ENCODE measurements around the gene HIC2. TPM values are rescaled to one million over a fixed set of nuclear protein-coding genes. Genes with fewer than 3 reads are reported as not detected.
"Not testable (repeated sequence)": the region's sequence is repeated elsewhere in the genome, so short reads cannot be mapped to it uniquely, and the experiment has no call there.

Gene HIC2
- polyA plus RNA-seq, 1 experiment: 0.54 TPM

DNA sequence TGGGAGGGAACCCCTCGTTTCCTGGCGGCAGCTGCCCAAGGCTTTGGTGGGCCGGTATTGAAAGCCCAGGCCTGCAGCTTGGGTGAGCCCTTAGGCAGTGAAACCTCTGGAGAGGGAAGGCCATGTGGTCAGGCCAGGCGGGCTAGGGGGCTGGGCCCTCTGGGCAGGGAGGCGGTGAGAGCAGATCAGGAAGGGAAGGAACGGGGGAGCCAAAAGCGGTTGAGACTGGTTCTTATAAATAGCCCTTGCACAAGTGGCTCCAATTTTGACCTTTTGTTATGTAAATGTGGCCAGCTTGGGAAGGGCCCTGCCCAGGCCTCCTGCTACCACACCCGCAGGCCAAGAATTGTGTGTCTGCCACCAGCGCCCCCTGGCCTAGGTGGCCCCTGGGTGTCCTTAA, 25.0 kb downstream of the HIC2 start:
- H3K27me3 ChIP-seq (ENCODE audit: control insufficient read depth, insufficient read depth, low read length); H3K4me3 ChIP-seq (ENCODE audit: low read depth, low read length); POLR2A ChIA-PET; DNase-seq (ENCODE audit: low read depth); CTCF ChIA-PET; H3K36me3 ChIP-seq (ENCODE audit: control insufficient read depth, insufficient read depth, low read length): not testable (repeated sequence)

DNA sequence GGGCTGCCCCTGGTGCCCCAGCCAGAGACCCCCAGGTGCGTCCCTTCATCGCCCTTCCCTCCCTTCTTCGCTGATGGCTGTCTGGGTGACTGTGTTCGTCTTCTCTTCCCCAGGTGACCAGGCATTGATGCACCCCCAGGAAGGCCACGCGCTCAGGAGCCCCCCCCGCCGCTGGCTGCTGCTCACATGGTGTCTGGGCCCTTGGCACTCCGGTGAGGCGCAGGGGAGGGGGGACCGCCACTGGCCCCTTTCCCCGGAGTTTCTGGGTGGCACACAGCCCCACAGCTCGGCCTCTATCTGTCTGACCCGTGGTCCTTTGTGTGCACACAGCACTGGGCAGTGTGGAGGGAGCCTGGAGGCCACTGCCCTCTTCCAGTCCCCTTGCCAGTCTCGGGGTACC, 25.5 kb downstream of the HIC2 start:
- DNase-seq (ENCODE audit: low read depth); H3K27me3 ChIP-seq (ENCODE audit: control insufficient read depth, insufficient read depth, low read length); CTCF ChIA-PET; H3K36me3 ChIP-seq (ENCODE audit: control insufficient read depth, insufficient read depth, low read length); H3K4me3 ChIP-seq (ENCODE audit: low read depth, low read length); POLR2A ChIA-PET: not testable (repeated sequence)

DNA sequence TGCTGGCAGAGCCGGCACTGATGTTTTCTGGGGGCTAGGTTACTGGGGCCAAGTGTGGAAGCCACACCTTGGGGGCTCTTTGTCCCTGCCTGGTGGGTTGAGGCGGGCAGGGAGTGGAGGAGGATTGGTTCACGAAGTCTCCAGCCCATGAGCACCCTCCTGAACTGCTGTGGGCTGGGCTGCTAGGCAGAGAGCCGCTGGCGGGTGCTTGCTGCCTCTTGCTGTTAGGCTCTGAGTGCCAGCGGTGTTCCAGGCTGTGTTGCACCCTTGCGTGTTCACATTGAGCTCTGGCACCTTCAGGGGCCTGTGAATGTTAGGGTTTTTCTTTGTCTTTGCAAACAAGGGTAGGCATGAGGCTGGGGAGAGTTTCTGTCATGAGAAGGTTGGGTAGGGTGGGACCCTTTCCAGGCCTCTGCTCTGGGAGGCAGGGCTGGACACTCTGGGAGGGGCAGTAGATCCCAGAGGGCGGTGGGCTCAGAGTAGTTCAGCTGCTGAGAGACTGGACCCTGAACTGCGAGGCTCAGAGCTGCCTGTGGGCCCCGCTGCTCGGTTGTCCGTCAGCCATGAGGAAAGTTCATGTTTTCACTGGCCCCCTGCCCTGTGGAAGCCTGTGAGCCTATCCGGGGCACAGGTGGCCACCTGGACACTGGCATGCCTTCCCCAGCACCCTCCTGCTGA, 26.0 kb downstream of the HIC2 start:
- TF ChIP-seq CTCF (IDR thresholded peaks at IDR 0.05; ENCODE audit: insufficient read depth, low read depth, low read length): no peak
- ChIA-PET CTCF (no interaction called here), POLR2A (no interaction called here)
- Histone ChIP-seq H3K4me3 (ENCODE audit: low read depth, low read length) (no peak overlapping the region), H3K27me3 (ENCODE audit: control insufficient read depth, insufficient read depth, low read length) (no peaks in the 10 kb centered on the region), H3K36me3 (ENCODE audit: control insufficient read depth, insufficient read depth, low read length) (peaks cover 7% of the 10 kb centered on the region; the same call in 1 of the 2 replicates)
- no peak for DNase-seq (ENCODE audit: low read depth)

GRCh38 chr22:21443735-21444421, 26.7 kb downstream of the HIC2 start:
- no peak overlapping the region for H3K4me3 ChIP-seq (ENCODE audit: low read depth, low read length)
- TF ChIP-seq CTCF (IDR thresholded peaks at IDR 0.05; ENCODE audit: insufficient read depth, low read depth, low read length): no peak
- H3K27me3 ChIP-seq (ENCODE audit: control insufficient read depth, insufficient read depth, low read length): no peaks in the 10 kb centered on the region
- H3K36me3 ChIP-seq (ENCODE audit: control insufficient read depth, insufficient read depth, low read length): peaks cover 7% of the 10 kb centered on the region; the same call in 1 of the 2 replicates
- ChIA-PET CTCF (no interaction called here), POLR2A (no interaction called here)
- no peak for DNase-seq (ENCODE audit: low read depth)

GRCh38 chr22:21444701-21445436, 27.7 kb downstream of the HIC2 start:
- CTCF ChIA-PET: no interaction called here
- no peak for TF ChIP-seq CTCF (IDR thresholded peaks at IDR 0.05; ENCODE audit: insufficient read depth, low read depth, low read length)
- Histone ChIP-seq H3K27me3 (ENCODE audit: control insufficient read depth, insufficient read depth, low read length) (no peaks in the 10 kb centered on the region), H3K36me3 (ENCODE audit: control insufficient read depth, insufficient read depth, low read length) (peaks cover 7% of the 10 kb centered on the region; the same call in 1 of the 2 replicates), H3K4me3 (ENCODE audit: low read depth, low read length) (no peak overlapping the region)
- POLR2A ChIA-PET: no interaction called here
- no peak for DNase-seq (ENCODE audit: low read depth)

- Histone ChIP-seq H3K36me3 (ENCODE audit: control insufficient read depth, insufficient read depth, low read length) (peaks cover 7% of the 10 kb centered on the region; the same call in 1 of the 2 replicates), H3K27me3 (ENCODE audit: control insufficient read depth, insufficient read depth, low read length) (no peaks in the 10 kb centered on the region), H3K4me3 (ENCODE audit: low read depth, low read length) (no peak overlapping the region)
- DNase-seq (ENCODE audit: low read depth): no peak
- TF ChIP-seq CTCF (IDR thresholded peaks at IDR 0.05; ENCODE audit: insufficient read depth, low read depth, low read length): no peak
- CTCF ChIA-PET: no interaction called here
- POLR2A ChIA-PET: no interaction called here
These were observed 28.4 kb downstream of the HIC2 start for GRCh38 chr22:21445437-21446127.
